WERI-Rb-1 (cell line): ENCODE data around the gene CLOCK.
"Not testable (repeated sequence)": the region's sequence is repeated elsewhere in the genome, so short reads cannot be mapped to it uniquely, and the experiment has no call there.

ENCODE experiments used
- DNase-seq: peaks from one replicate; pipeline ENCODE4 v3.0.0-alpha.2; 2020
- H3K27ac ChIP-seq: fragments of 250-450 bp; sonication (Bioruptor Pico); 2 replicates; pipeline ENCODE4 v1.5.1; 2020; ENCODE audit warnings: mild to moderate bottlenecking, moderate library complexity
- H3K27me3 ChIP-seq: fragments of 250-450 bp; sonication (Bioruptor Pico); 2 replicates; pipeline ENCODE4 v1.5.1; 2021; ENCODE audit warnings: mild to moderate bottlenecking, low read depth, moderate library complexity; ENCODE audit not compliant: insufficient read depth, severe bottlenecking
- H3K36me3 ChIP-seq: fragments of 250-450 bp; sonication (Bioruptor Pico); 2 replicates; pipeline ENCODE4 v1.5.1; 2020; ENCODE audit warnings: mild to moderate bottlenecking, moderate library complexity
- H3K4me3 ChIP-seq: 2 replicates; pipeline ENCODE4 v1.5.1; 2011; ENCODE audit warnings: low read depth, mild to moderate bottlenecking, control low read depth, low read length
- H3K9me3 ChIP-seq: fragments of 250-450 bp; sonication (Bioruptor Pico); 2 replicates; pipeline ENCODE4 v1.5.1; 2021; ENCODE audit warnings: mild to moderate bottlenecking, moderate library complexity; ENCODE audit not compliant: severe bottlenecking
- TF ChIP-seq, protein P1 (sequence below): IDR thresholded peaks from 2 replicates; pipeline ENCODE4 v1.5.1; 2011; ENCODE audit warnings: low read depth, mild to moderate bottlenecking, control low read depth, inconsistent platforms, low read length

The CLOCK gene

GRCh38 chr4:55554453-55555030 is 7.8 kb upstream of the CLOCK start:
- TF ChIP-seq, protein P1, sequence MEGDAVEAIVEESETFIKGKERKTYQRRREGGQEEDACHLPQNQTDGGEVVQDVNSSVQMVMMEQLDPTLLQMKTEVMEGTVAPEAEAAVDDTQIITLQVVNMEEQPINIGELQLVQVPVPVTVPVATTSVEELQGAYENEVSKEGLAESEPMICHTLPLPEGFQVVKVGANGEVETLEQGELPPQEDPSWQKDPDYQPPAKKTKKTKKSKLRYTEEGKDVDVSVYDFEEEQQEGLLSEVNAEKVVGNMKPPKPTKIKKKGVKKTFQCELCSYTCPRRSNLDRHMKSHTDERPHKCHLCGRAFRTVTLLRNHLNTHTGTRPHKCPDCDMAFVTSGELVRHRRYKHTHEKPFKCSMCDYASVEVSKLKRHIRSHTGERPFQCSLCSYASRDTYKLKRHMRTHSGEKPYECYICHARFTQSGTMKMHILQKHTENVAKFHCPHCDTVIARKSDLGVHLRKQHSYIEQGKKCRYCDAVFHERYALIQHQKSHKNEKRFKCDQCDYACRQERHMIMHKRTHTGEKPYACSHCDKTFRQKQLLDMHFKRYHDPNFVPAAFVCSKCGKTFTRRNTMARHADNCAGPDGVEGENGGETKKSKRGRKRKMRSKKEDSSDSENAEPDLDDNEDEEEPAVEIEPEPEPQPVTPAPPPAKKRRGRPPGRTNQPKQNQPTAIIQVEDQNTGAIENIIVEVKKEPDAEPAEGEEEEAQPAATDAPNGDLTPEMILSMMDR, result no peak
- Histone ChIP-seq H3K4me3 (no peak overlapping the region), H3K36me3 (no peaks in the 10 kb centered on the region), H3K9me3 (no peaks in the 10 kb centered on the region), H3K27ac (no peak overlapping the region), H3K27me3 (no peaks in the 10 kb centered on the region)
- DNase-seq, result no peak

- Histone ChIP-seq H3K9me3 (no peaks in the 10 kb centered on the region), H3K27ac (no peak overlapping the region), H3K27me3 (no peaks in the 10 kb centered on the region), H3K4me3 (no peak overlapping the region), H3K36me3 (no peaks in the 10 kb centered on the region)
- TF ChIP-seq, protein P1, result no peak
- DNase-seq, result no peak
These were observed 6.9 kb upstream of the CLOCK start for GRCh38 chr4:55553441-55554201.

DNA sequence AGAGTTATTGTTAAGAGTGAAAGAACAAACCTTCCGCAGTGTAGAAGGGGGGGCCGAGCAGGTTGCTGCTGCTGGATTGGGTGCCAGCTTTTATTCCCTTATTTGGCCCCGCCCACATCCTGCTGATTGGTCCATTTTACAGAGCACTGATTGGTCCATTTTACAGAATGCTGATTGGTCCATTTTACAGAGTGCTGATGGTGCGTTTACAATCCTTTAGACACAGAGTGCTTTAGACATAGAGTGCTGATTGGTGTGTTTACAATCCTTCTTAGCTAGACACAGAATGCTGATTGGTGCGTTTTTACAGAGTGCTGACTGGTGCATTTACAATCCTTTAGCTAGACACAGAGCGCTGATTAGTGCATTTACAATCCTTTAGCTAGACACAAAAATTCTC is 5.3 kb upstream of the CLOCK start:
- not testable (repeated sequence) for H3K27ac ChIP-seq, H3K27me3 ChIP-seq, H3K9me3 ChIP-seq, H3K4me3 ChIP-seq, DNase-seq, H3K36me3 ChIP-seq

GRCh38 chr4:55549888-55550287 is 3.2 kb upstream of the CLOCK start:
- TF ChIP-seq, protein P1, result no peak
- no peak for DNase-seq
- no peak overlapping the region for H3K27ac ChIP-seq

GRCh38 chr4:55547918-55548317 is 1.2 kb upstream of the CLOCK start:
- TF ChIP-seq, protein P1, result no peak
- DNase-seq, result no peak
- Histone ChIP-seq H3K36me3 (no peaks in the 10 kb centered on the region), H3K4me3 (peak overlapping the region; percentile 81), H3K27ac (peak overlapping the region; percentile 95), H3K27me3 (no peaks in the 10 kb centered on the region), H3K9me3 (no peaks in the 10 kb centered on the region)

More at GRCh38 chr4:55549888-55550287, 3.2 kb upstream of the CLOCK start:
- no peak overlapping the region for H3K4me3 ChIP-seq
- H3K9me3 ChIP-seq, result no peaks in the 10 kb centered on the region
- no peaks in the 10 kb centered on the region for H3K27me3 ChIP-seq
- H3K36me3 ChIP-seq, result no peaks in the 10 kb centered on the region

- H3K27ac ChIP-seq, result peak overlapping the region; percentile 95
- DNase-seq, result peak; percentile 66
- no peaks in the 10 kb centered on the region for H3K27me3 ChIP-seq
- H3K9me3 ChIP-seq, result no peaks in the 10 kb centered on the region
- H3K36me3 ChIP-seq, result no peaks in the 10 kb centered on the region
- peak overlapping the region; percentile 81 for H3K4me3 ChIP-seq
- TF ChIP-seq, protein P1, result no peak
These were observed 709 bp upstream of the CLOCK start for GRCh38 chr4:55547466-55547770.
